H9 (cell line): ENCODE data around the gene MUTYH. TPM values are rescaled to one million over a fixed set of nuclear protein-coding genes. Genes with fewer than 3 reads are reported as not detected.

ENCODE experiments used
- DNase-seq: peaks from one replicate; pipeline ENCODE4 v3.0.0-alpha.2; 2017
- H2AFZ ChIP-seq: one replicate; pipeline ENCODE4 v1.6.1; 2013; ENCODE audit warnings: mild to moderate bottlenecking, low read length, control low read depth, moderate library complexity
- H2AK5ac ChIP-seq: 2 replicates; pipeline ENCODE4 v1.6.1; 2013; ENCODE audit warnings: low read length, control low read depth, mixed read lengths; ENCODE audit not compliant: insufficient read length
- H2BK120ac ChIP-seq: one replicate; pipeline ENCODE4 v1.6.1; 2013; ENCODE audit warnings: low read depth, mild to moderate bottlenecking, low read length, control low read depth, inconsistent platforms; ENCODE audit not compliant: poor library complexity, severe bottlenecking
- H2BK12ac ChIP-seq: 2 replicates; pipeline ENCODE4 v1.6.1; 2013; ENCODE audit warnings: low read length, control low read depth, mixed read lengths, low read depth; ENCODE audit not compliant: insufficient read length
- H2BK15ac ChIP-seq: 2 replicates; pipeline ENCODE4 v1.6.1; 2013; ENCODE audit warnings: low read depth, low read length, control low read depth
- H2BK20ac ChIP-seq: one replicate; pipeline ENCODE4 v1.6.1; 2013; ENCODE audit warnings: low read depth, mild to moderate bottlenecking, low read length, control low read depth, inconsistent platforms; ENCODE audit not compliant: poor library complexity, severe bottlenecking
- H2BK5ac ChIP-seq: 2 replicates; pipeline ENCODE4 v1.6.1; 2013; ENCODE audit warnings: low read length, control low read depth, mixed read lengths; ENCODE audit not compliant: insufficient read length
- H3K14ac ChIP-seq: 2 replicates; pipeline ENCODE4 v1.6.1; 2013; ENCODE audit warnings: low read length, control low read depth; ENCODE audit not compliant: insufficient read depth
- H3K18ac ChIP-seq: 2 replicates; pipeline ENCODE4 v1.6.1; 2013; ENCODE audit warnings: low read depth, mild to moderate bottlenecking, mixed read lengths, low read length, control low read depth; ENCODE audit not compliant: insufficient read length
- H3K23ac ChIP-seq: 2 replicates; pipeline ENCODE4 v1.6.1; 2013; ENCODE audit warnings: low read length, control low read depth, mixed read lengths, low read depth; ENCODE audit not compliant: insufficient read length
- H3K23me2 ChIP-seq: 2 replicates; pipeline ENCODE4 v1.6.1; 2013; ENCODE audit warnings: low read depth, mild to moderate bottlenecking, mixed read lengths, low read length, control low read depth; ENCODE audit not compliant: insufficient read length, poor library complexity, severe bottlenecking
- H3K27ac ChIP-seq: 2 replicates; pipeline ENCODE4 v1.5.1; 2013; ENCODE audit warnings: low read length, control low read depth, mixed read lengths, low read depth; ENCODE audit not compliant: insufficient read length
- H3K27me3 ChIP-seq: 2 replicates; pipeline ENCODE4 v1.6.1; 2013; ENCODE audit warnings: low read length, control low read depth, inconsistent platforms; ENCODE audit not compliant: insufficient read depth
- H3K4ac ChIP-seq: 2 replicates; pipeline ENCODE4 v1.6.1; 2013; ENCODE audit warnings: low read depth, mild to moderate bottlenecking, control low read depth, inconsistent platforms, low read length, moderate library complexity
- H3K4me1 ChIP-seq: 2 replicates; pipeline ENCODE4 v1.6.1; 2013; ENCODE audit warnings: low read length, control low read depth, inconsistent platforms; ENCODE audit not compliant: insufficient read depth
- H3K4me2 ChIP-seq: 2 replicates; pipeline ENCODE4 v1.6.1; 2013; ENCODE audit warnings: low read length, control low read depth, mixed read lengths; ENCODE audit not compliant: insufficient read length, insufficient read depth
- H3K56ac ChIP-seq: 2 replicates; pipeline ENCODE4 v1.6.1; 2013; ENCODE audit warnings: low read depth, mild to moderate bottlenecking, mixed read lengths, low read length, control low read depth; ENCODE audit not compliant: insufficient read length
- H3K79me1 ChIP-seq: 2 replicates; pipeline ENCODE4 v1.6.1; 2013; ENCODE audit warnings: low read depth, mild to moderate bottlenecking, moderate library complexity, low read length, control low read depth, inconsistent platforms; ENCODE audit not compliant: insufficient read depth, poor library complexity, severe bottlenecking
- H3K79me2 ChIP-seq: 2 replicates; pipeline ENCODE4 v1.6.1; 2013; ENCODE audit warnings: low read length, control low read depth, inconsistent platforms; ENCODE audit not compliant: insufficient read depth
- H3K9ac ChIP-seq: 2 replicates; pipeline ENCODE4 v1.6.1; 2013; ENCODE audit warnings: low read length, control low read depth, mixed read lengths; ENCODE audit not compliant: insufficient read length; ENCODE audit errors: extremely low read depth
- H3K9me3 ChIP-seq: one replicate; pipeline ENCODE4 v1.6.1; 2013; ENCODE audit warnings: low read depth, low read length, inconsistent platforms; ENCODE audit not compliant: control insufficient read depth
- H3T11ph ChIP-seq: one replicate; pipeline ENCODE4 v1.6.1; 2013; ENCODE audit warnings: mild to moderate bottlenecking, low read length, control low read depth, inconsistent platforms
- H4K20me1 ChIP-seq: one replicate; pipeline ENCODE4 v1.6.1; 2013; ENCODE audit not compliant: control insufficient read depth, insufficient read length, insufficient read depth
- H4K5ac ChIP-seq: 2 replicates; pipeline ENCODE4 v1.6.1; 2013; ENCODE audit warnings: low read depth, mild to moderate bottlenecking, mixed read lengths, low read length, control low read depth; ENCODE audit not compliant: insufficient read length
- H4K8ac ChIP-seq: replicated peaks from 2 replicates; pipeline ENCODE4 v1.6.1; 2013; ENCODE audit warnings: low read length, control low read depth, mixed read lengths, low read depth; ENCODE audit not compliant: insufficient read length
- H4K91ac ChIP-seq: 2 replicates; pipeline ENCODE4 v1.6.1; 2013; ENCODE audit warnings: low read depth, mild to moderate bottlenecking, moderate library complexity, mixed read lengths, low read length, control low read depth; ENCODE audit not compliant: insufficient read length
- H3K27ac Mint-ChIP-seq, 3 experiments: 2 replicates in 2 of 3; 3 replicates in 1 of 3; pipeline ENCODE4 v1.8.0; 2020 to 2021; ENCODE audit warnings: mixed read lengths in 3 of 3, mild to moderate bottlenecking in 1 of 3, moderate library complexity in 1 of 3
- H3K27me3 Mint-ChIP-seq: 2 replicates; pipeline ENCODE4 v1.8.0; 2021; ENCODE audit warnings: low read depth, mild to moderate bottlenecking, moderate library complexity, mixed read lengths
- H3K36me3 Mint-ChIP-seq, 3 experiments: 2 replicates in 2 of 3; 3 replicates in 1 of 3; pipeline ENCODE4 v1.8.0; 2020 to 2021; ENCODE audit warnings: low read depth in 3 of 3, mixed read lengths in 3 of 3; ENCODE audit not compliant: insufficient read depth in 1 of 3
- H3K4me1 Mint-ChIP-seq, 2 experiments: 2 replicates each; pipeline ENCODE4 v1.8.0; 2020; ENCODE audit warnings: mixed read lengths in 2 of 2
- H3K4me3 Mint-ChIP-seq, 2 experiments: 2 replicates in 1 of 2; 3 replicates in 1 of 2; pipeline ENCODE4 v1.8.0; 2020 to 2021; ENCODE audit warnings: mild to moderate bottlenecking in 2 of 2, mixed read lengths in 2 of 2, moderate library complexity in 1 of 2
- H3K9me3 Mint-ChIP-seq, 2 experiments: 2 replicates in 1 of 2; 3 replicates in 1 of 2; pipeline ENCODE4 v1.8.0; 2020; ENCODE audit warnings: mild to moderate bottlenecking in 2 of 2, mixed read lengths in 2 of 2, moderate library complexity in 1 of 2
- CTCF ChIP-seq: fragments of 200-600 bp; sonication (generic); conservative IDR thresholded peaks from 3 replicates; pipeline ENCODE4 v1.8.0; 2021; ENCODE audit warnings: antibody characterized with exemption, mild to moderate bottlenecking
- WGBS: extraction: QIAGEN DNeasy Blood & Tissue Kit; methylation state at CpG from one replicate; pipeline ENCODE4 v1.1.7; 2013; ENCODE audit warnings: missing lambda C conversion rate, low lambda C conversion rate, mixed read lengths; ENCODE audit not compliant: insufficient read length; ENCODE audit errors: extremely low coverage; 5-methylcytosine and 5-hydroxymethylcytosine counted together
- total RNA-seq: library from RNA; stranded (reverse); gene quantifications from 2 replicates; pipeline ENCODE4 v1.2.1, GENCODE V29; 2021

The MUTYH gene
- total RNA-seq, 1 experiment from 2014 or later: 52.6 TPM

- Histone ChIP-seq H3K56ac (no peak within 1 kb of the TSS), H3K9me3 (no peaks in the 10 kb centered on the region), H3K4me1 (peaks cover 6% of the 10 kb centered on the region; the same call in 1 of the 2 replicates), H2BK20ac (no peak within 1 kb of the TSS), H4K20me1 (no peaks in the 10 kb centered on the region), H3K79me2 (no peaks in the 10 kb centered on the region), H3K27me3 (no peaks in the 10 kb centered on the region), H3K27ac (no peak within 1 kb of the TSS), H3K23ac (no peak within 1 kb of the TSS), H3K4ac (peak within 1 kb of the TSS; percentile 7), H2BK15ac (no peak within 1 kb of the TSS), H3K9ac (peak within 1 kb of the TSS; percentile 44), H4K5ac (no peak within 1 kb of the TSS), H3K4me2 (peak within 1 kb of the TSS; percentile 47), H4K8ac (no peak within 1 kb of the TSS), H2BK5ac (no peak within 1 kb of the TSS), H3K18ac (peak within 1 kb of the TSS; percentile 83), H2BK12ac (no peak within 1 kb of the TSS), H2AK5ac (no peak within 1 kb of the TSS), H4K91ac (peak within 1 kb of the TSS; percentile 68), H2BK120ac (no peak within 1 kb of the TSS), H3K79me1 (no peaks in the 10 kb centered on the region), H3K14ac (peak within 1 kb of the TSS; percentile 93), H3T11ph (no peak within 1 kb of the TSS), H2AFZ (no peak within 1 kb of the TSS), H3K23me2 (peaks cover 16% of the 10 kb centered on the region)
- Mint-ChIP-seq H3K27ac (peak within 1 kb of the TSS; percentile 51 to 94 (median 79); a peak in 6 of 7 replicates), H3K9me3 (peaks cover 3 to 11% of the 10 kb centered on the region in 2 experiments; a peak in 4 of 5 replicates), H3K4me3 (peak within 1 kb of the TSS; percentile 75), H3K4me1 (peaks cover 39 to 48% of the 10 kb centered on the region in 2 experiments), H3K27me3 (no peaks in the 10 kb centered on the region), H3K36me3 (peaks cover 23 to 41% (median 27%) of the 10 kb centered on the region in 3 experiments)
- DNase-seq: peak; percentile 94
- TF ChIP-seq CTCF: no peak
- WGBS: no CpG with 5 or more reads among the region's 96 CpGs
These were observed 13.3 kb downstream of the MUTYH start, which contains the start of gene HPDL for GRCh38 chr1:45326627-45327623. Gene HPDL, plus strand, starts transcription at chr1:45326895. Its CDS starts 254 bp downstream, at chr1:45327149.
